AG04449 (cell line): ENCODE data around the gene DENND6B.

ENCODE experiments used
- CTCF ChIA-PET: fragments of 350-600 bp; formaldehyde crosslinking; extraction: SDS; loops from one replicate; lab custom pipeline; 2021; ENCODE audit warnings: antibody characterized with exemption; lab: Yijun Ruan, JAX
- POLR2A ChIA-PET: fragments of 400-600, 350-600 bp; formaldehyde crosslinking; extraction: SDS; loops from one replicate; lab custom pipeline; 2020; ENCODE audit warnings: antibody characterized with exemption, inconsistent platforms; lab: Yijun Ruan, JAX
- DNase-seq: peaks from one replicate; pipeline ENCODE4 v3.0.0-alpha.2; 2010; ENCODE audit warnings: low read depth, low spot score
- H3K4me3 ChIP-seq: 2 replicates; pipeline ENCODE4 v1.5.1; 2011; ENCODE audit warnings: low read depth, mild to moderate bottlenecking, control low read depth, low read length
- CTCF ChIP-seq: IDR thresholded peaks from one replicate; pipeline ENCODE4 v1.5.1; 2011; ENCODE audit warnings: mild to moderate bottlenecking, moderate library complexity, low read length, control low read depth, inconsistent platforms; ENCODE audit not compliant: insufficient read depth; ENCODE audit errors: missing control alignments

Gene DENND6B

GRCh38 chr22:50262460-50262911 lies 64.3 kb downstream of the DENND6B start:
- no peak for DNase-seq
- no peak overlapping the region; the same call in 1 of the 2 replicates for H3K4me3 ChIP-seq
- TF ChIP-seq CTCF, result no peak
- ChIA-PET CTCF (interaction anchor here (0.8 to 2.5 kb wide), 8 partner anchors 12 to 79 kb away, joined by 3 to 18 read pairs (median 4); partner anchors contain the start of genes DENND6B and HDAC10), POLR2A (interaction anchor here (2.6 to 2.8 kb wide), 2 partner anchors 11 to 44 kb away, joined by 11 to 16 read pairs; partner anchors contain the start of gene HDAC10)

DNA sequence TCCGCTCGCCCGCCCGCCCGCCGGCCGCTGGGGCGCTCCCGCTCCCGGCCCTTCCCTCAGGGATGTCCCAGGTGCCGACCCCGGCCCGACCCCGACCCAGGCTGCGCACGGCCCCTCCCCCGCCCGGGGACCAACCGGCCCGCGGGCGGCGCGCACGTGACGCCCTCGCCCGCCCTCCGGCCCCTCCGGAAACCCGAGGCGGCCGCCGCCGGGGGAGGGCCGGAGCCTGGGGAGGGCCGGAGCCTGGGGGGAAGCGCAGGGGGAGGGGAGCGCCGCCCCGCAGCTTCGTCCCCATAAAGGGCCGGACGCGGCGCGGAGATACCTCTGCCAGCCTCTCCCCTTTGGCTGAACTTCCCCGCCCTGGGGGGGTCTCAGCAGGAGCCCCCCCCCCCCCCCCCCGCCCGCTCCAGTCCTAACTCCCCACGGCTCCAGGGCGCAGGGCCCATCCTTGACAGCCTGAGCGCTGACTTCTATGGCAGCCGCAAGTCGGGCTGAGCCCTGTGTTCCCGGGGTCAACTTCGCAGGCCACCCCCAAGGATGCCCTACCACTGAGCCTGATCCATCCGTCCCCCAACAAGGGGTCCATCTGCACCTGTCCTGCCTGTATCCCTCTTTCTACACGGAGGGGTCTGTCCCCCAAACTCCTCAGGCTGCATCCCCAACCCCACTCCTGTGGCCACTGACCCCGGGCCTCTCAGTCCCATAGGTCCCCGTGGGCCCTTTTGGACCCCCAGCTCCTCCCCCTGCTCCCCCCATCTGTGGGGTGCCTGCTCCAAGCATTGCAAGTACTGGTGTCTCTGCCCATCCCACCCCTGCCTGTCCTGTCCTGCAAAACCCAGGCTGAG lies 65.0 kb downstream of the DENND6B start, which contains the start of gene MAPK12:
Gene MAPK12, minus strand, starts transcription at position 69 of the 845 bp plus-strand sequence. CDS start 174 bp downstream, outside the sequence.
- H3K4me3 ChIP-seq, result peak within 1 kb of the TSS; percentile 70
- CTCF ChIA-PET, result interaction anchor here (0.8 to 3.8 kb wide), 9 partner anchors 9 to 80 kb away, joined by 3 to 22 read pairs (median 5); partner anchors contain the start of genes DENND6B and HDAC10
- POLR2A ChIA-PET, result interaction anchor here (1.0 to 2.8 kb wide), 3 partner anchors 9 to 44 kb away, joined by 4 to 16 read pairs (median 11); partner anchors contain the start of gene HDAC10
- DNase-seq, result no peak
- TF ChIP-seq CTCF, result no peak

- TF ChIP-seq CTCF, result no peak
- CTCF ChIA-PET, result interaction anchor here (0.7 to 3.8 kb wide), 7 partner anchors 8 to 80 kb away, joined by 3 to 22 read pairs (median 5); partner anchors contain the start of genes DENND6B and HDAC10
- peak overlapping the region; percentile 70 for H3K4me3 ChIP-seq
- no peak for DNase-seq
- POLR2A ChIA-PET, result interaction anchor here (1.0 to 2.8 kb wide), 5 partner anchors 8 to 81 kb away, joined by 4 to 16 read pairs (median 7); partner anchors contain the start of gene HDAC10
Measured at GRCh38 chr22:50260801-50261614, 65.8 kb downstream of the DENND6B start.

GRCh38 chr22:50260434-50260800 lies 66.4 kb downstream of the DENND6B start:
- H3K4me3 ChIP-seq, result peak overlapping the region; percentile 70
- CTCF ChIA-PET, result interaction anchor here (0.7 to 3.8 kb wide), 7 partner anchors 8 to 81 kb away, joined by 3 to 22 read pairs (median 3); partner anchors contain the start of genes DENND6B and HDAC10
- POLR2A ChIA-PET, result interaction anchor here (1.0 to 2.8 kb wide), 5 partner anchors 8 to 82 kb away, joined by 4 to 16 read pairs (median 7); partner anchors contain the start of gene HDAC10
- no peak for TF ChIP-seq CTCF
- DNase-seq, result no peak

DNA sequence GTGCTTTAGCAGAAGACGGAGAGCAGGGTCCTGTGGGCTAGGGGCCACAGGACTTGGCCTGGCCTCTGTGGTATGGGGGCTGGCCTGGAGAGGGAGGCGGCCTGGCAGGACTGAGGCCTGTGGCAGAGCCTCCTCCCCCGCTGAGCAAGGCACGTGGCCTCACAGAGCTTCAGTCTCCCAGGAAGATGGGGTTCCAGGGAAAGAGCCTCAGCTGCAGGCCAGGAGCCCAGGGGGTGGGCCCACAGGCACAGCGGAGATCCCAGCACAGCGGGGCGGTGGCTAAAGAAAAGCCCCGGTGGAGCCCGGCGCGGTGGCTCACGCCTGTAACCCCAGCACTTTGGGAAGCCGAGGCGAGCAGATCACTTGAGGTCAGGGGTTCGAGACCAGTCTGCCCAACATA lies 67.5 kb downstream of the DENND6B start:
- no peak overlapping the region for H3K4me3 ChIP-seq
- DNase-seq, result no peak
- ChIA-PET POLR2A (interaction anchor here (2.8 kb wide), 1 partner anchor 8 kb away, joined by 16 read pairs; the partner anchor contains the start of gene HDAC10), CTCF (interaction anchor here (1.1 to 3.8 kb wide), 4 partner anchors 9 to 82 kb away, joined by 3 to 22 read pairs (median 4); no protein-coding TSS in a partner anchor)
- TF ChIP-seq CTCF, result no peak
